Karpas-422 (cell line): ENCODE measurements around the gene PANK2. TPM values are rescaled to one million over a fixed set of nuclear protein-coding genes. Genes with fewer than 3 reads are reported as not detected.
A peak's percentile ranks its signal among the peaks of the same experiment; 100 is the strongest.
"Not testable (repeated sequence)": the region's sequence is repeated elsewhere in the genome, so short reads cannot be mapped to it uniquely, and the experiment has no call there.

ENCODE experiments used
- DNase-seq: peaks from one replicate; pipeline ENCODE4 v3.0.0-alpha.2; 2015
- H2AFZ ChIP-seq: fragments of 200-600 bp; sonication (generic); 2 replicates; pipeline ENCODE4 v1.6.1; 2014; ENCODE audit warnings: antibody characterized with exemption, low read length, mixed read lengths
- H3K27ac ChIP-seq: fragments of 200-600 bp; sonication (generic); 2 replicates; pipeline ENCODE4 v1.5.1; 2014; ENCODE audit warnings: mild to moderate bottlenecking, low read length, moderate library complexity
- H3K27me3 ChIP-seq: fragments of 200-600 bp; sonication (generic); 2 replicates; pipeline ENCODE4 v1.6.1; 2014; ENCODE audit warnings: low read length, mixed read lengths
- H3K36me3 ChIP-seq: fragments of 200-600 bp; sonication (generic); 2 replicates; pipeline ENCODE4 v1.6.1; 2014; ENCODE audit warnings: low read length, mixed read lengths; ENCODE audit not compliant: insufficient read depth
- H3K4me1 ChIP-seq: fragments of 200-600 bp; sonication (generic); 2 replicates; pipeline ENCODE4 v1.6.1; 2014; ENCODE audit warnings: mild to moderate bottlenecking, low read length, mixed read lengths
- H3K4me2 ChIP-seq: fragments of 200-600 bp; sonication (generic); 2 replicates; pipeline ENCODE4 v1.6.1; 2014; ENCODE audit warnings: low read length, low read depth, mild to moderate bottlenecking; ENCODE audit not compliant: poor library complexity, severe bottlenecking
- H3K4me3 ChIP-seq: fragments of 200-600 bp; sonication (generic); 2 replicates; pipeline ENCODE4 v1.5.1; 2014; ENCODE audit warnings: mild to moderate bottlenecking, antibody characterized with exemption, low read length, mixed read lengths
- H3K79me2 ChIP-seq: fragments of 200-600 bp; sonication (generic); 2 replicates; pipeline ENCODE4 v1.6.1; 2014; ENCODE audit warnings: mild to moderate bottlenecking, low read length, mixed read lengths
- H3K9ac ChIP-seq: fragments of 200-600 bp; sonication (generic); 2 replicates; pipeline ENCODE4 v1.6.0; 2014; ENCODE audit warnings: low read length
- H3K9me2 ChIP-seq: fragments of 200-600 bp; sonication (generic), shearing (Covaris generic); replicated peaks from 2 replicates; pipeline ENCODE4 v1.6.0; 2014; ENCODE audit warnings: mild to moderate bottlenecking, low read length, moderate library complexity; ENCODE audit not compliant: insufficient read depth
- H3K9me3 ChIP-seq: fragments of 300-700, 200-600 bp; sonication (generic); 2 replicates; pipeline ENCODE4 v1.6.1; 2014; ENCODE audit warnings: low read length, mixed read lengths
- H4K20me1 ChIP-seq: fragments of 200-600 bp; sonication (generic); 2 replicates; pipeline ENCODE4 v1.6.1; 2014; ENCODE audit warnings: mild to moderate bottlenecking, antibody characterized with exemption, low read length, low read depth; ENCODE audit not compliant: insufficient read depth
- total RNA-seq: library from RNA; depleted of rRNA; stranded (reverse); fragments of >200 nt; shearing (Covaris generic); gene quantifications from 2 replicates; pipeline ENCODE4 v1.2.3, GENCODE V29; 2014; ENCODE audit warnings: low replicate concordance

Gene PANK2
- total RNA-seq, 1 experiment from 2014 or later, result 19.2 TPM

GRCh38 chr20:3906744-3907721 lies 17.8 kb downstream of the PANK2 start:
- not testable (repeated sequence) for H3K4me2 ChIP-seq, H3K4me1 ChIP-seq, H3K27ac ChIP-seq, H3K27me3 ChIP-seq, H3K9ac ChIP-seq, H3K4me3 ChIP-seq, DNase-seq, H3K9me3 ChIP-seq, H2AFZ ChIP-seq, H3K9me2 ChIP-seq
- Histone ChIP-seq H3K79me2 (peaks cover 99% of the 10 kb centered on the region), H3K36me3 (peaks cover 36% of the 10 kb centered on the region; the same call in 1 of the 2 replicates), H4K20me1 (peaks cover 42% of the 10 kb centered on the region)

- Histone ChIP-seq H4K20me1 (peaks cover 41% of the 10 kb centered on the region), H3K27me3 (no peaks in the 10 kb centered on the region), H2AFZ (no peak overlapping the region), H3K4me2 (no peak overlapping the region), H3K9ac (no peak overlapping the region), H3K4me3 (no peak overlapping the region), H3K9me3 (no peaks in the 10 kb centered on the region), H3K9me2 (no peaks in the 10 kb centered on the region), H3K79me2 (peaks cover 96% of the 10 kb centered on the region), H3K4me1 (peaks cover 6% of the 10 kb centered on the region), H3K27ac (no peak overlapping the region), H3K36me3 (peaks cover 41% of the 10 kb centered on the region; the same call in 1 of the 2 replicates)
- DNase-seq, result no peak
Observed at GRCh38 chr20:3908667-3909066, 19.5 kb downstream of the PANK2 start.

GRCh38 chr20:3909952-3910366 lies 20.8 kb downstream of the PANK2 start:
- no peak for DNase-seq
- no peak overlapping the region for H2AFZ ChIP-seq
- H3K27me3 ChIP-seq, result no peaks in the 10 kb centered on the region
- peaks cover 30% of the 10 kb centered on the region for H4K20me1 ChIP-seq
- H3K9me2 ChIP-seq, result no peaks in the 10 kb centered on the region
- H3K4me2 ChIP-seq, result no peak overlapping the region
- H3K36me3 ChIP-seq, result peaks cover 45% of the 10 kb centered on the region; the same call in 1 of the 2 replicates
- H3K4me1 ChIP-seq, result peaks cover 6% of the 10 kb centered on the region
- H3K27ac ChIP-seq, result no peak overlapping the region
- no peaks in the 10 kb centered on the region for H3K9me3 ChIP-seq
- H3K4me3 ChIP-seq, result no peak overlapping the region
- peaks cover 95% of the 10 kb centered on the region for H3K79me2 ChIP-seq
- no peak overlapping the region for H3K9ac ChIP-seq

GRCh38 chr20:3910853-3911252 lies 21.7 kb downstream of the PANK2 start:
- no peak overlapping the region for H2AFZ ChIP-seq
- DNase-seq, result no peak
- peaks cover 30% of the 10 kb centered on the region for H4K20me1 ChIP-seq
- no peak overlapping the region for H3K9ac ChIP-seq
- H3K4me2 ChIP-seq, result no peak overlapping the region
- no peaks in the 10 kb centered on the region for H3K27me3 ChIP-seq
- H3K27ac ChIP-seq, result no peak overlapping the region
- H3K4me1 ChIP-seq, result peaks cover 6% of the 10 kb centered on the region
- peaks cover 95% of the 10 kb centered on the region for H3K79me2 ChIP-seq
- peaks cover 51% of the 10 kb centered on the region; the same call in 1 of the 2 replicates for H3K36me3 ChIP-seq
- H3K4me3 ChIP-seq, result no peak overlapping the region
- no peaks in the 10 kb centered on the region for H3K9me3 ChIP-seq
- H3K9me2 ChIP-seq, result no peaks in the 10 kb centered on the region

GRCh38 chr20:3911956-3912355 lies 22.8 kb downstream of the PANK2 start:
- Histone ChIP-seq H3K4me3 (no peak overlapping the region), H3K9ac (no peak overlapping the region), H3K27me3 (no peaks in the 10 kb centered on the region), H3K9me2 (no peaks in the 10 kb centered on the region), H3K79me2 (peaks cover 96% of the 10 kb centered on the region), H4K20me1 (peaks cover 37% of the 10 kb centered on the region), H3K27ac (no peak overlapping the region), H3K36me3 (peaks cover 59% of the 10 kb centered on the region; the same call in 1 of the 2 replicates), H3K9me3 (no peaks in the 10 kb centered on the region), H2AFZ (no peak overlapping the region), H3K4me2 (no peak overlapping the region), H3K4me1 (peaks cover 6% of the 10 kb centered on the region)
- peak; percentile 80 for DNase-seq

DNA sequence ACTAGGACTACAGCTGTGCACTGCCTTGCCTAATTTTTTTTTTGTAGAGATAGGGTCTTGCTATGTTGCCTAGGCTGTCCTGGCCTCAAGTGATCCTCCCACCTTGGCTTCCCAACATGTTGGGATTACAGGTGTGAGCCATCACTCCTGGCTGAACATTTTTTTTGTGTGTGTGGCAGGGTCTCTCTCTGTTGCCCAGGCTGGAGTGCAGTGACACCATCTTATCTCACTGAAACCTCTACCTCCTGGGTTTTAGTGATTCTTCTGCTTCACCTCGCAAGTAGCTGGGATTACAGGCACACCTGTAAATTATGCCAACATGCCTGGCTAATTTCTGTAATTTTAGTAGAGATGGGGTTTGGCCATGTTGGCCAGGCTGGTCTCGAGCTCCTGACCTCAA lies 25.3 kb downstream of the PANK2 start:
- Histone ChIP-seq H3K27me3 (no peaks in the 10 kb centered on the region), H3K4me3 (no peak overlapping the region), H3K27ac (no peak overlapping the region), H3K79me2 (peaks cover 93% of the 10 kb centered on the region), H4K20me1 (peaks cover 30% of the 10 kb centered on the region), H3K4me1 (peaks cover 11% of the 10 kb centered on the region), H3K9ac (no peak overlapping the region), H3K9me3 (no peaks in the 10 kb centered on the region), H2AFZ (no peak overlapping the region), H3K36me3 (peaks cover 61% of the 10 kb centered on the region; the same call in 1 of the 2 replicates), H3K4me2 (no peak overlapping the region), H3K9me2 (no peaks in the 10 kb centered on the region)
- no peak for DNase-seq

DNA sequence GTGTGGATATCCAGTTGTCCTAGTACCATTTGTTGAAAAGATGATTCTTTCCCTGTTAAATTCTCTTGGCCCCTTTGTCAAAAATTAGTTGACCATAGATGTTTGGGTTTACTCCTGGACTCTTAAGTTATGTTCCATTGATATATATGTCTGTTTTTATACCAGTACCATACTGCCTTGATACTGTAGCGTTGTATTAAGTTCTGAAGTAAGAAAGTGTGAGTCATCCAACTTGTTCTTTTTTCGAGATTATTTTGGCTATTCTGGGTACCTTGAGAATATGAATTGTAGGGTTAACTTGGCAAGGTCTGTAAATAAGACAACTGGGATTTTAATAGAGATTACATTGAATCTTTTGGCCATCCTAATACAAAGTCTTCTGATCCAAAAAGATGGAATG lies 26.5 kb downstream of the PANK2 start:
- Histone ChIP-seq H3K4me3 (no peak overlapping the region), H3K27me3 (no peaks in the 10 kb centered on the region), H3K27ac (no peak overlapping the region), H3K9me2 (no peaks in the 10 kb centered on the region), H3K9me3 (no peaks in the 10 kb centered on the region), H2AFZ (no peak overlapping the region), H3K79me2 (peaks cover 88% of the 10 kb centered on the region), H3K9ac (no peak overlapping the region), H3K4me2 (no peak overlapping the region), H3K4me1 (peaks cover 17% of the 10 kb centered on the region), H4K20me1 (peaks cover 23% of the 10 kb centered on the region), H3K36me3 (peaks cover 58% of the 10 kb centered on the region; the same call in 1 of the 2 replicates)
- no peak for DNase-seq

GRCh38 chr20:3916364-3916763 lies 27.2 kb downstream of the PANK2 start:
- no peak overlapping the region for H3K4me3 ChIP-seq
- peaks cover 54% of the 10 kb centered on the region; the same call in 1 of the 2 replicates for H3K36me3 ChIP-seq
- H3K4me1 ChIP-seq, result peaks cover 23% of the 10 kb centered on the region
- no peaks in the 10 kb centered on the region for H3K9me3 ChIP-seq
- no peaks in the 10 kb centered on the region for H3K9me2 ChIP-seq
- peaks cover 84% of the 10 kb centered on the region for H3K79me2 ChIP-seq
- no peak overlapping the region for H3K4me2 ChIP-seq
- H4K20me1 ChIP-seq, result peaks cover 23% of the 10 kb centered on the region
- no peak overlapping the region for H2AFZ ChIP-seq
- H3K27ac ChIP-seq, result no peak overlapping the region
- no peak for DNase-seq
- no peak overlapping the region for H3K9ac ChIP-seq
- H3K27me3 ChIP-seq, result no peaks in the 10 kb centered on the region
